Peyer's patch (tissue), 4 donors: Measurements from ENCODE around the gene GET3. TPM values are rescaled to one million over a fixed set of nuclear protein-coding genes. Genes with fewer than 3 reads are reported as not detected.
A peak's percentile ranks its signal among the peaks of the same experiment; 100 is the strongest.

Experiments
- DNase-seq, 3 donors: peaks; one replicate each; pipeline ENCODE4 v3.0.0-alpha.2; 2017 to 2019
- H3K27ac ChIP-seq, 4 donors: fragments of 200-600 bp; sonication (generic); one replicate each; pipeline ENCODE4 v1.5.1; 2016 to 2019
- H3K27me3 ChIP-seq, 2 donors: fragments of 200-600 bp; sonication (generic); one replicate each; pipeline ENCODE4 v1.5.1; 2019
- H3K36me3 ChIP-seq, 3 donors: fragments of 200-600 bp; sonication (generic); one replicate each; pipeline ENCODE4 v1.5.1; 2016 to 2019
- H3K4me1 ChIP-seq, 4 donors: fragments of 200-600 bp; sonication (generic); one replicate each; pipeline ENCODE4 v1.5.1; 2016 to 2019
- H3K4me3 ChIP-seq, 4 donors: fragments of 200-600 bp; sonication (generic); 1 replicate in 3 of 4; 2 replicates in 1 of 4; pipeline ENCODE4 v1.5.1; 2016 to 2019; ENCODE audit warnings: mild to moderate bottlenecking in 1 of 4
- H3K9me3 ChIP-seq, 4 donors: fragments of 200-600 bp; sonication (generic); one replicate each; pipeline ENCODE4 v1.5.1; 2016 to 2019; ENCODE audit warnings: mild to moderate bottlenecking in 1 of 4
- POLR2A ChIP-seq, 2 donors: fragments of 450-650 bp; IDR thresholded peaks; one replicate each; pipeline ENCODE4 v1.5.1; 2017; ENCODE audit warnings: antibody characterized with exemption in 2 of 2, mild to moderate bottlenecking in 2 of 2, moderate library complexity in 2 of 2
- total RNA-seq, 4 donors: library from RNA; depleted of rRNA; stranded (reverse); fragments of >200 nt; gene quantifications; one replicate each; pipeline ENCODE4 v1.1.0, GENCODE V29; 2016
- TF ChIP-seq, protein P1 (sequence below), 6 experiments: fragments of 450-650 bp in 4 of 6; fragments of 200-600 bp in 2 of 6; sonication (generic) in 1 of 6; IDR thresholded peaks; one replicate each; pipeline ENCODE4 v1.5.1; 2017 to 2019; ENCODE audit warnings: antibody characterized with exemption in 6 of 6, mild to moderate bottlenecking in 3 of 6, moderate library complexity in 1 of 6

Gene GET3
- total RNA-seq, 4 donors from 2014 or later = 23.1 to 31.9 (median 30.5) TPM

DNA sequence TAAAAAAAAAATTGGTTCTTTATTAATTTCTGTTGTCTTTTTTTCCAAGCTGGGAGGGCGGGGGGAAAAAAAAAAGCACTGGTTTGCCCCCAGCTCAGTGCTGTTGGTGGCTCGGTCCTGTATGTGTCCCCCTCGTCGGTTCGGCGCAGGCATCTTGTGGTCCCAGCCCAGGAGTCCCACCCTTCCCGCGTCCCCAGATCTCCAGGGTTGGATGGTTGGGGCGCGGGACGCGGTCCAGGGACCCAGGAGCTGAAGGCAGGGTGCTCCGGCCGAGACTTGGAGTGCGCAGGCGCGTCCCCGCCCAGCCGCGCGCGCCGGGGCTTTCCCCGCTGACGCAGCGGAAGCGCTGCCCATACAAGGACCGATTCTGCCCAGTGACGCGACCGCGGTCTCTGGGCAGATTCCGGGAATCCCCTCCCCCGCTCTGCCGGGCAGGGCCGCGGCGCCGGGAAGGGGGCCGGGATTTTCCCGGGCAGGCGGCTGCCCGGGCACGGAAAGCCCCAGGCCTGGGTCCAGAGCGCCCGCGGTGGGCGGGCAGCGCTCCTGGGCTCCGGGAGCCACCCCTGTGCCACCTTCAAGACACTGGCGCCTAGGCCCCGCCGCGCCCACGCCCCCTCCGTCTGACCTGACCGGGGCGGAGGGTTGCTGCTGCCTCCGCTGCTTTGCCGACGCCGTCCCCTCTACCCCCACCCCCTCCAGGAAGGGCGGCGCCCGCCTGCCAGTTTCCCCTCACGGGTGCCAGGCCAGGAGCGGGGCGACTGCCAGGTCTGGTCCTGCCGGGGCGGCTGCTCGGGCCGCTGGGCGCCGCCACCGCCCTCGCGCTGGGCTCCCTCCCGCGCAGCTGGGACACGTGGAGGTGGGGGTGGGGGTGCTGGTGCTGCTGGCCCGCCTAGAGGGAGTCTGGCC, 56.2 kb downstream of the GET3 start:
- Histone ChIP-seq H3K4me1 (peaks cover 6 to 27% (median 12%) of the 10 kb centered on the region in 4 donors), H3K4me3 (peak overlapping the region; percentile 82 to 92 (median 84)), H3K27ac (peak overlapping the region; percentile 97 to 100 (median 100)), H3K36me3 (peaks cover 0 to under 1% (median 0%) of the 10 kb centered on the region in 3 donors), H3K27me3 (no peaks in the 10 kb centered on the region), H3K9me3 (no peaks in the 10 kb centered on the region)
- TF ChIP-seq, protein P1, sequence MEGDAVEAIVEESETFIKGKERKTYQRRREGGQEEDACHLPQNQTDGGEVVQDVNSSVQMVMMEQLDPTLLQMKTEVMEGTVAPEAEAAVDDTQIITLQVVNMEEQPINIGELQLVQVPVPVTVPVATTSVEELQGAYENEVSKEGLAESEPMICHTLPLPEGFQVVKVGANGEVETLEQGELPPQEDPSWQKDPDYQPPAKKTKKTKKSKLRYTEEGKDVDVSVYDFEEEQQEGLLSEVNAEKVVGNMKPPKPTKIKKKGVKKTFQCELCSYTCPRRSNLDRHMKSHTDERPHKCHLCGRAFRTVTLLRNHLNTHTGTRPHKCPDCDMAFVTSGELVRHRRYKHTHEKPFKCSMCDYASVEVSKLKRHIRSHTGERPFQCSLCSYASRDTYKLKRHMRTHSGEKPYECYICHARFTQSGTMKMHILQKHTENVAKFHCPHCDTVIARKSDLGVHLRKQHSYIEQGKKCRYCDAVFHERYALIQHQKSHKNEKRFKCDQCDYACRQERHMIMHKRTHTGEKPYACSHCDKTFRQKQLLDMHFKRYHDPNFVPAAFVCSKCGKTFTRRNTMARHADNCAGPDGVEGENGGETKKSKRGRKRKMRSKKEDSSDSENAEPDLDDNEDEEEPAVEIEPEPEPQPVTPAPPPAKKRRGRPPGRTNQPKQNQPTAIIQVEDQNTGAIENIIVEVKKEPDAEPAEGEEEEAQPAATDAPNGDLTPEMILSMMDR (IDR thresholded peaks at IDR 0.05) = no peak
- TF ChIP-seq POLR2A (IDR thresholded peaks at IDR 0.05) = peak; percentile 76 to 92
- peak; percentile 90 to 97 (median 96) for DNase-seq

DNA sequence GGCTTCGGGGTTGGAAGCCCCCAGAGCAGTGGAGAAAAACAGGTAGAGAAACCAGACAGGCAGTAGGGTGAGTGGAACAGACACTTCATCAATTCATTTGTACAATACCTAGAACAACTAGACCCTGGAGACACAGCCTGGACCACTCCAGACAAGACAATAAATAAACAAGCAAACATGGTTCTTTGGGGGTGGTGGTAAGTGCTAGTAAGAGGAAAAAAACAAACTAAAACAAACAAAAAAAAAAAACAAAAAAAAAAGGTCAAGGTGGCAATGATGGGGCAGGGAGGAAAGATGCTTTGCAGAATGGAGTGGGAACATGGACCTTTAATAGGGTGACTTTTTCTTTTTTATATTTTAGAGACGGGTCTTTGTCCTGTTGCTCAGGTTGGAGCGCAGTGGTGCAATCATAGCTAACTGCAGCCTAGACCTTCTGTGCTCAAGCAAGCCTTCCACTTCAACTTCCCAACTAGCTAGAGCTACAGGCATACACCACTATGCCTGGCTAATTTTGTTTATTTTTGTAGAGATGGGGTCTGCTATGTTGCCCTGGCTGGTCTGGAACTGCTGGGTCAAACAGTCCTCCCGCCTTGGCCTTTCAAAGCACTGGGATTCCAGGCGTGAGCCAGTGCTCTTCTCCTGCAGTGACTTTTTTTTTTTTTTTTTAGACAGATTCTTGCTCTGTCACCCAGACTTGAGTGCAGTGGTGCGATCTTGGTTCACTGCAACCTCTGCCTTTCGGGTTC, 57.1 kb downstream of the GET3 start:
- Histone ChIP-seq H3K4me3 (peak overlapping the region; percentile 82 to 92 (median 84)), H3K9me3 (no peaks in the 10 kb centered on the region), H3K27ac (peak overlapping the region; percentile 97 to 100 (median 100)), H3K4me1 (peaks cover 3 to 25% (median 8%) of the 10 kb centered on the region in 4 donors), H3K27me3 (no peaks in the 10 kb centered on the region), H3K36me3 (peaks cover 0 to 7% (median 0%) of the 10 kb centered on the region in 3 donors)
- TF ChIP-seq POLR2A (IDR thresholded peaks at IDR 0.05) = no peak
- TF ChIP-seq, protein P1 (IDR thresholded peaks at IDR 0.05) = no peak
- no peak for DNase-seq

DNA sequence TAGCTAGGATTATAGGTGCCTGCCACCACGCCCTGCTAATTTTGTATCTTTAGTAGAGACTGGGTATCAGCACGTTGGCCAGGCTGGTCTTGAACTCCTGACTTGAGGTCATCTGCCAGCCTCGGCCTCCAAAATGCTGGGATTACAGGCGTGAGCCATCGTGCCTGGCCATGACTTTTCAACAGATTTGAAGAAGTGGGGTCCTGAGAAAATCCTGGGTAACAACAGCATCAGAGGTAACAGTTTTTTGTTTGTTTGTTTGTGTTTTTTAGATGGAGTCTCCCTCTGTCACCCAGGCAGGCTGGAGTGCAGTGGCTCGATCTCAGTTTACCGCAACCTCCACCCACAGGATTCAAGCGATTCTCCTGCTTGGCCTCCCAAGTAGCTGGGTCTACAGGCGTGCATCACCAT, 57.7 kb downstream of the GET3 start:
- no peak for DNase-seq
- no peaks in the 10 kb centered on the region for H3K9me3 ChIP-seq
- no peak overlapping the region for H3K4me3 ChIP-seq
- peaks cover 0 to 13% (median 0%) of the 10 kb centered on the region in 3 donors for H3K36me3 ChIP-seq
- peak in 1 of 2 donors; percentile 4 for TF ChIP-seq POLR2A (IDR thresholded peaks at IDR 0.05)
- TF ChIP-seq, protein P1 (IDR thresholded peaks at IDR 0.05) = no peak
- peaks cover 3 to 27% (median 8%) of the 10 kb centered on the region in 4 donors for H3K4me1 ChIP-seq
- H3K27me3 ChIP-seq = no peaks in the 10 kb centered on the region
- H3K27ac ChIP-seq = peak overlapping the region in 3 of 4 donors; percentile 95 to 100 (median 97)

DNA sequence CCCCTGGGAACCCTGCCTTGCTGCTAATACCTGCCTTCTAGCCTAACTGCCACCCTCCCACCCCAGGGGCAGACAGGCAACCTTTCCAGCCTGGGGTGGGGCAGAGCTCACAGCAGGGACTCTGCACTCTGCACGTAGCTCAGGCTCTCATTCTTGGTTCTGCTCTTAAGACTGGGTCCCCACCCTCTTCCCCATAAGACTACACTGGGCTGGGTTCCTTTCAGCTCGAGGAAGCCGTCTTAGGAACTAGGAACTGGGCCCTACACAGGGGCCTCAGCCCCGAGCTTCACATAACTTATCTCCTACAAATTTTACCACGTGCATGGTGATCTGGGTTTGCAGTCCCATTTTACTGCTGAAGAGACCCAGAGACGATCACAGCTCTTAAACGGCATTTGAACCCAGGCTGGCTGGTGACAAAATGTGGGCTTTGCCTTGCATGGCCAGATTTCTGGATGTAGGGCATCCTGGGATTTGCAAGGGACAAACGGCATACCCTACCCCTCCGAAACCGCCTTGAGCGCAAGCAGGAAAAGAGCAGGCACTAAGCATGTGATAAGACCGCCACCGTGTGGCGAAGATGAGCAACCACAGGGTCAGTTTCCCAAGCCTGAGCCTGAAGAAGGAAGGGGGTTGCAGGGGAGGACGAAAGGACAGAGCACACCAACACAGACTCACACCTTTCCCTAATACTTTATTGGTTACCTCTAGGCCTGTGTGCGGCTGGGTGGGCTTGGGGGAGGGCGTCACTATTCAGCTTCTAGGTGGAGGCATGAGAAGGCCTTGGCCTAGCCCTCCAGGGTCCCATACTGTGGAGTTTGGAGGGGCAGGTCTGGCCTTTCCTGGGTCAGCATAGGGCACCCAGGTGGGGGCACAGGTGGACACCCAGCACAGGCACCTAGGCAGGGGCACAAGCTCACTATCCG, 59.1 kb downstream of the GET3 start:
- TF ChIP-seq, protein P1 (IDR thresholded peaks at IDR 0.05) = peak; percentile 91 to 99 (median 98)
- peak; percentile 34 to 71 for TF ChIP-seq POLR2A (IDR thresholded peaks at IDR 0.05)
- peaks cover 9 to 38% (median 12%) of the 10 kb centered on the region in 4 donors for H3K4me1 ChIP-seq
- DNase-seq = peak; percentile 72 to 87 (median 81)

More for the DNA sequence above, 59.1 kb downstream of the GET3 start:
- no peaks in the 10 kb centered on the region for H3K27me3 ChIP-seq
- H3K9me3 ChIP-seq = no peaks in the 10 kb centered on the region
- peak overlapping the region in 3 of 4 donors; percentile 16 to 37 (median 33) for H3K4me3 ChIP-seq
- H3K36me3 ChIP-seq = peaks cover 0 to 21% (median 0%) of the 10 kb centered on the region in 3 donors
- H3K27ac ChIP-seq = peak overlapping the region; percentile 51 to 95 (median 72)
